GM12878 (cell line): ENCODE measurements around the gene SMOC1. TPM values are rescaled to one million over a fixed set of nuclear protein-coding genes. Genes with fewer than 3 reads are reported as not detected.

Source experiments
- ATAC-seq: fragments of 200-7000 bp; cut with Tn5 transposase; 3 replicates; pipeline ENCODE4 v1.9.1; 2020; ENCODE audit warnings: mild to moderate bottlenecking, moderate library complexity
- BruUV-seq: library from RNA; stranded (reverse); fragments of 400-500 nt; replicated peaks from 2 replicates; lab custom pipeline; 2021; lab: Mats Ljungman, UMichigan
- CTCF ChIA-PET: fragments of 300-600 bp; sonication (Branson Sonifier 250); formaldehyde crosslinking; extraction: SDS; loops from one replicate; lab custom pipeline; 2021; ENCODE audit warnings: inconsistent platforms; lab: Yijun Ruan, JAX
- POLR2A ChIA-PET: fragments of 350-600 bp; formaldehyde crosslinking; extraction: SDS; loops from one replicate; lab custom pipeline; 2021; ENCODE audit warnings: inconsistent platforms; lab: Charles Lee
- RAD21 ChIA-PET: fragments of 300-600 bp; sonication (Branson Sonifier 250); formaldehyde crosslinking; loops from one replicate; lab custom pipeline; 2023; ENCODE audit warnings: antibody characterized with exemption; ENCODE audit not compliant: unreplicated experiment; lab: Charles Lee
- SMC1A ChIA-PET: fragments of 300-600 bp; sonication (Branson Sonifier 250); formaldehyde crosslinking; loops from one replicate; lab custom pipeline; 2023; ENCODE audit not compliant: unreplicated experiment, uncharacterized antibody; lab: Charles Lee
- DNase-seq: peaks from one replicate; pipeline ENCODE4 v3.0.0-alpha.2; 2011; ENCODE audit warnings: low read depth, low spot score
- FAIRE-seq: peaks from 3 replicates; lab custom pipeline; 2011; peaks lifted over from hg19 to GRCh38; lab: Jason Lieb, UNC
- H2AFZ ChIP-seq: 2 replicates; pipeline ENCODE4 v1.6.0; 2011; ENCODE audit warnings: low read depth, low read length, control low read depth; ENCODE audit not compliant: control insufficient read depth
- H3K27ac ChIP-seq: 2 replicates; pipeline ENCODE4 v1.5.1; 2011; ENCODE audit warnings: control low read depth; ENCODE audit not compliant: control insufficient read depth, insufficient read depth
- H3K27me3 ChIP-seq, 2 experiments: replicated peaks in 1 of 2; 2 replicates each; pipeline versions ENCODE4 v1.6.0 to v1.6.1; 2011; ENCODE audit warnings: low read length in 1 of 2; ENCODE audit not compliant: control insufficient read depth in 2 of 2, insufficient read depth in 2 of 2
- H3K36me3 ChIP-seq, 2 experiments: 2 replicates each; pipeline ENCODE4 v1.5.1; 2011; ENCODE audit warnings: low read length in 1 of 2; ENCODE audit not compliant: control insufficient read depth in 2 of 2, insufficient read depth in 2 of 2
- H3K4me1 ChIP-seq: 2 replicates; pipeline ENCODE4 v1.6.1; 2011; ENCODE audit warnings: mild to moderate bottlenecking, low read length, moderate library complexity, mixed read lengths; ENCODE audit not compliant: control insufficient read depth, insufficient read depth
- H3K4me2 ChIP-seq: 2 replicates; pipeline ENCODE4 v1.6.0; 2011; ENCODE audit warnings: control low read depth; ENCODE audit not compliant: control insufficient read depth, insufficient read depth
- H3K4me3 ChIP-seq: fragments of 200-600 bp; sonication (generic); 2 replicates; pipeline ENCODE4 v1.5.1; 2016
- H3K79me2 ChIP-seq: 2 replicates; pipeline ENCODE4 v1.6.0; 2011; ENCODE audit warnings: low read length; ENCODE audit not compliant: control insufficient read depth, insufficient read depth
- H3K9ac ChIP-seq: 2 replicates; pipeline ENCODE4 v1.8.0; 2011; ENCODE audit warnings: low read length, control low read depth, mixed read lengths; ENCODE audit not compliant: control insufficient read depth, insufficient read depth
- H3K9me3 ChIP-seq: replicated peaks from 3 replicates; pipeline ENCODE4 v1.5.1; 2011; ENCODE audit warnings: mild to moderate bottlenecking, low read length; ENCODE audit not compliant: control insufficient read depth, insufficient read depth
- H4K20me1 ChIP-seq: 2 replicates; pipeline ENCODE4 v1.6.0; 2011; ENCODE audit not compliant: control insufficient read depth, insufficient read depth
- BMI1 ChIP-seq: fragments of 450-650 bp; IDR thresholded peaks from 2 replicates; pipeline ENCODE4 v1.6.1; 2016; ENCODE audit warnings: mild to moderate bottlenecking, moderate library complexity, borderline replicate concordance
- CBX5 ChIP-seq: sonication (generic); IDR thresholded peaks from 2 replicates; pipeline ENCODE4 v1.6.1; 2016; ENCODE audit warnings: low read depth, moderate library complexity, mild to moderate bottlenecking, inconsistent platforms
- HCFC1 ChIP-seq: fragments of 150-350 bp; IDR thresholded peaks from 2 replicates; pipeline ENCODE4 v1.6.1; 2014; ENCODE audit warnings: low read length
- IRF5 ChIP-seq: fragments of 450-650 bp; IDR thresholded peaks from 2 replicates; pipeline ENCODE4 v1.6.1; 2017; ENCODE audit warnings: borderline replicate concordance
- MLLT1 ChIP-seq: fragments of 450-650 bp; IDR thresholded peaks from 2 replicates; pipeline ENCODE4 v1.6.1; 2016; ENCODE audit warnings: mild to moderate bottlenecking
- MTA2 ChIP-seq: fragments of 450-650 bp; IDR thresholded peaks from 2 replicates; pipeline ENCODE4 v1.6.1; 2016; ENCODE audit warnings: low read depth, mild to moderate bottlenecking, moderate library complexity
- NR2F1 ChIP-seq: fragments of 450-650 bp; conservative IDR thresholded peaks from 2 replicates; pipeline ENCODE4 v1.6.1; 2017; ENCODE audit warnings: mild to moderate bottlenecking
- PRDM15 ChIP-seq: fragments of 450-650 bp; formaldehyde crosslinking; IDR thresholded peaks from 2 replicates; pipeline ENCODE4 v1.4.0; 2020; ENCODE audit warnings: mild to moderate bottlenecking, moderate library complexity
- RCOR1 ChIP-seq: conservative IDR thresholded peaks from 2 replicates; pipeline ENCODE4 v1.6.1; 2012; ENCODE audit warnings: low read depth, low read length, improper control_type of control experiment
- SIX5 ChIP-seq: IDR thresholded peaks from 2 replicates; pipeline ENCODE4 v1.6.1; 2011; ENCODE audit warnings: mild to moderate bottlenecking, low read depth, low read length, moderate library complexity; ENCODE audit not compliant: severe bottlenecking
- SUZ12 ChIP-seq: fragments of 200-600 bp; sonication (generic); IDR thresholded peaks from one replicate; pipeline ENCODE4 v1.6.1; 2018; ENCODE audit warnings: antibody characterized with exemption, mild to moderate bottlenecking; ENCODE audit not compliant: unreplicated experiment
- WGBS: methylation state at CpG from one replicate; pipeline ENCODE4 v1.1.6; 2016; ENCODE audit warnings: low lambda C conversion rate; ENCODE audit not compliant: insufficient replicate concordance, insufficient coverage; ENCODE audit errors: missing lambda C conversion rate; 5-methylcytosine and 5-hydroxymethylcytosine counted together
- in situ Hi-C: fragments of 300-500 bp; cut with MboI; formaldehyde crosslinking; loops from 9 replicates; pipeline ENCODE4 v1.14.3; 2018; ENCODE audit warnings: mixed read lengths
- intact Hi-C: fragments of 100-400 bp; cut with micrococcal nuclease; formaldehyde crosslinking; loops from one replicate; pipeline ENCODE4 v1.14.2; 2022; ENCODE audit not compliant: unreplicated experiment
- polyA plus RNA-seq, 11 experiments: library from polyadenylated mRNA; depleted of rRNA in 4 of 11; unstranded in 6 of 11; stranded (reverse) in 5 of 11; fragments of >200 nt; fragmentation: Nextera tagmentation in 4 of 11; fragmentation: Illumina TruSeq in 1 of 11; extraction: Ambion mirVana in 4 of 11; extraction: Trizol in 1 of 11; gene quantifications; 1 replicate in 1 of 11; 2 replicates in 10 of 11; pipeline versions ENCODE4 v1.2.1 to v1.2.3, GENCODE V29; 2011 to 2016; ENCODE audit warnings: inconsistent platforms in 2 of 11, missing spikeins in 2 of 11, low read depth in 1 of 11
- total RNA-seq, 4 experiments: library from RNA; depleted of rRNA in 3 of 4; stranded (reverse); fragments of >200 nt in 3 of 4; fragmentation: Illumina TruSeq in 1 of 4; extraction: Trizol in 1 of 4; gene quantifications; 2 replicates each; pipeline versions ENCODE4 v1.2.1 to v1.2.3, GENCODE V29; 2013 to 2021

Gene SMOC1
- total and polyA plus RNA-seq, 10 of the 15 experiments (the other 5 are each of a cell fraction or from before 2014, with no cell fraction given) = 0.03 to 0.26 (median 0.14) TPM; not detected in 7

- Histone ChIP-seq H3K4me3 (no peak overlapping the region), H3K79me2 (no peaks in the 10 kb centered on the region), H3K4me2 (no peak overlapping the region), H3K9ac (no peak overlapping the region), H2AFZ (no peak overlapping the region), H3K4me1 (no peaks in the 10 kb centered on the region), H3K36me3 (no peaks in the 10 kb centered on the region), H3K27ac (no peak overlapping the region), H3K27me3 (peaks cover 0 to 2% of the 10 kb centered on the region in 2 experiments; a peak in 2 of 4 replicates), H3K9me3 (no peaks in the 10 kb centered on the region), H4K20me1 (no peaks in the 10 kb centered on the region)
- intact Hi-C loops (no loop called here), in situ Hi-C loops (no loop called here)
- ChIA-PET SMC1A (no interaction called here), RAD21 (no interaction called here), POLR2A (no interaction called here), CTCF (no interaction called here)
- 0% methylated on average over 1 of the region's 1 CpG for WGBS
- TF ChIP-seq MTA2 = no peak
- TF ChIP-seq BMI1 = no peak
- no peak for TF ChIP-seq CBX5
- TF ChIP-seq SUZ12 = no peak
- no peak for TF ChIP-seq NR2F1
- TF ChIP-seq IRF5 = no peak
- TF ChIP-seq PRDM15 = no peak
- TF ChIP-seq HCFC1 = no peak
- no peak for TF ChIP-seq SIX5
- no peak for TF ChIP-seq RCOR1
- TF ChIP-seq MLLT1 = no peak
- ATAC-seq (no peak), FAIRE-seq (no peak), DNase-seq (no peak)
- no TSS peak for BruUV-seq
These were observed 94.6 kb downstream of the SMOC1 start for GRCh38 chr14:69973846-69974245.
